BJ (cell line): ENCODE measurements around the gene FKBP1B. TPM values are rescaled to one million over a fixed set of nuclear protein-coding genes. Genes with fewer than 3 reads are reported as not detected.
"Not testable (repeated sequence)": the region's sequence is repeated elsewhere in the genome, so short reads cannot be mapped to it uniquely, and the experiment has no call there.

Experiments used
- CTCF ChIA-PET: fragments of 350-600 bp; formaldehyde crosslinking; extraction: SDS; loops from one replicate; lab custom pipeline; 2021; ENCODE audit warnings: antibody characterized with exemption, inconsistent platforms; lab: Yijun Ruan, JAX
- POLR2A ChIA-PET: fragments of 300-600 bp; sonication (Branson Sonifier 250); formaldehyde crosslinking; extraction: SDS; loops from one replicate; lab custom pipeline; 2021; ENCODE audit warnings: antibody characterized with exemption; lab: Charles Lee
- DNase-seq: peaks from one replicate; pipeline ENCODE4 v3.0.0-alpha.2; 2011; ENCODE audit warnings: low read depth
- H3K27me3 ChIP-seq: 2 replicates; pipeline ENCODE4 v1.6.0; 2011; ENCODE audit warnings: low read length; ENCODE audit not compliant: control insufficient read depth, insufficient read depth
- H3K36me3 ChIP-seq: 2 replicates; pipeline ENCODE4 v1.5.1; 2011; ENCODE audit warnings: low read length; ENCODE audit not compliant: control insufficient read depth, insufficient read depth
- H3K4me3 ChIP-seq: 2 replicates; pipeline ENCODE4 v1.5.1; 2011; ENCODE audit warnings: low read depth, mild to moderate bottlenecking, control low read depth, low read length
- CTCF ChIP-seq: IDR thresholded peaks from 2 replicates; pipeline ENCODE4 v1.5.1; 2011; ENCODE audit warnings: low read depth, mild to moderate bottlenecking, control low read depth, inconsistent platforms, low read length, moderate library complexity; ENCODE audit not compliant: insufficient read depth
- polyA plus RNA-seq: library from polyadenylated mRNA; depleted of rRNA; stranded (reverse); fragments of >200 nt; gene quantifications from 2 replicates; pipeline ENCODE4 v1.2.3, GENCODE V29; 2011

Gene FKBP1B
- polyA plus RNA-seq, 1 experiment = 15.9 TPM

GRCh38 chr2:24084386-24085199, 35.1 kb downstream of the FKBP1B start, which contains the start of gene TP53I3:
TSS of gene TP53I3 (minus strand) at chr2:24084834. CDS start at chr2:24084326, 508 bp downstream.
- H3K4me3 ChIP-seq = peak within 1 kb of the TSS; percentile 72
- ChIA-PET POLR2A (interaction anchor here (0.6 to 1.0 kb wide), 3 partner anchors 9 to 157 kb away, joined by 3 to 7 read pairs (median 3); partner anchors contain the start of genes ATAD2B and SF3B6), CTCF (interaction anchor here (0.5 to 3.5 kb wide), 41 partner anchors 8 to 374 kb away, joined by 3 to 44 read pairs (median 4); partner anchors contain the start of genes ATAD2B, FAM228B, PFN4 and SF3B6)
- no peaks in the 10 kb centered on the region for H3K27me3 ChIP-seq
- peak; percentile 46 for DNase-seq
- TF ChIP-seq CTCF = peak; percentile 54
- peaks cover 13% of the 10 kb centered on the region for H3K36me3 ChIP-seq

GRCh38 chr2:24085200-24085489, 35.6 kb downstream of the FKBP1B start:
- ChIA-PET CTCF (interaction anchor here (0.5 to 3.5 kb wide), 15 partner anchors 9 to 299 kb away, joined by 3 to 44 read pairs (median 4); partner anchors contain the start of genes ATAD2B, FAM228B, PFN4 and SF3B6), POLR2A (no interaction called here)
- peak overlapping the region; percentile 72 for H3K4me3 ChIP-seq
- DNase-seq = no peak
- H3K27me3 ChIP-seq = no peaks in the 10 kb centered on the region
- H3K36me3 ChIP-seq = peaks cover 13% of the 10 kb centered on the region
- no peak for TF ChIP-seq CTCF

- POLR2A ChIA-PET = no interaction called here
- peaks cover 9% of the 10 kb centered on the region for H3K36me3 ChIP-seq
- no peak for DNase-seq
- no peaks in the 10 kb centered on the region for H3K27me3 ChIP-seq
- CTCF ChIA-PET = interaction anchor here (0.7 to 2.7 kb wide), 2 partner anchors 25 to 298 kb away, joined by 3 to 12 read pairs; no protein-coding TSS in a partner anchor
- no peak overlapping the region for H3K4me3 ChIP-seq
- TF ChIP-seq CTCF = no peak
Observed at GRCh38 chr2:24086241-24086640, 36.7 kb downstream of the FKBP1B start.

- CTCF ChIA-PET = no interaction called here
- no peak for DNase-seq
- peaks cover 7% of the 10 kb centered on the region for H3K36me3 ChIP-seq
- no peak for TF ChIP-seq CTCF
- H3K4me3 ChIP-seq = no peak overlapping the region
- H3K27me3 ChIP-seq = no peaks in the 10 kb centered on the region
- POLR2A ChIA-PET = no interaction called here
Observed at GRCh38 chr2:24087032-24087431, 37.5 kb downstream of the FKBP1B start.

GRCh38 chr2:24088821-24089359, 39.3 kb downstream of the FKBP1B start:
- POLR2A ChIA-PET = no interaction called here
- TF ChIP-seq CTCF = no peak
- CTCF ChIA-PET = interaction anchor here (1.6 kb wide), 1 partner anchor 162 kb away, joined by 4 read pairs; the partner anchor contains the start of gene ATAD2B

GRCh38 chr2:24093270-24093669, 43.7 kb downstream of the FKBP1B start:
- DNase-seq, H3K27me3 ChIP-seq, H3K4me3 ChIP-seq, H3K36me3 ChIP-seq, POLR2A ChIA-PET: not testable (repeated sequence)
- CTCF ChIA-PET = interaction anchor here (1.4 kb wide), 1 partner anchor 9 kb away, joined by 6 read pairs; no protein-coding TSS in a partner anchor

More at GRCh38 chr2:24088821-24089359, 39.3 kb downstream of the FKBP1B start:
- H3K27me3 ChIP-seq = no peaks in the 10 kb centered on the region
- H3K36me3 ChIP-seq = no peaks in the 10 kb centered on the region
- DNase-seq = no peak
- no peak overlapping the region for H3K4me3 ChIP-seq

- H3K36me3 ChIP-seq, H3K27me3 ChIP-seq, CTCF ChIA-PET, DNase-seq, H3K4me3 ChIP-seq, POLR2A ChIA-PET: not testable (repeated sequence)
Observed at GRCh38 chr2:24095171-24095677, 45.7 kb downstream of the FKBP1B start.
